ENCODE results near the gene MAGEA9B.
"Not testable (repeated sequence)": the region's sequence is repeated elsewhere in the genome, so short reads cannot be mapped to it uniquely, and the experiment has no call there.

DNA sequence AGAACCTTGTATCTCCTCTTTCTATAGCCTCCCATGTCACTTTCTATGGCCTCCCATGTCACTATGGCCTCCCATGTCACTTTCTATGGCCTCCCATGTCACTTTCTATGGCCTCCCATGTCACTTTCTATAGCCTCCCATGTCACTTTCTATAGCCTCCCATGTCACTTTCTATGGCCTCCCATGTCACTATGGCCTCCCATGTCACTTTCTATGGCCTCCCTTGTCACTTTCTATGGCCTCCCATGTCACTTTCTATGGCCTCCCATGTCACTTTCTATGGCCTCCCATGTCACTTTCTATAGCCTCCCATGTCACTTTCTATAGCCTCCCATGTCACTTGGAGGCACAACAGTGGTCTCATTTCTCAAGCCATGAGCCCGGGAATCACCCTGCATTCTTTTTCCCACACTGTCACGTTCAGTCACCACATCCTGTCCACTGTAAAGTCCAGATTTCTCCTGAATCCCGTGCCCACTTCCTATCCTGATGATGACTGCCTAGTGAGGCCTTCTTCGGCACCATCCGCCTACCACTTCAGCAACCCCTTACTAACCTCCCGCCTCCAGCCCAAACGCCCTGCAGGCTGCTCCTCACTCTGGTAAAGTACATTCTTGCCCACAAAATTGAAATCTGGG, 18.1 kb upstream of the MAGEA9B start:
- TF ChIP-seq, protein P1, sequence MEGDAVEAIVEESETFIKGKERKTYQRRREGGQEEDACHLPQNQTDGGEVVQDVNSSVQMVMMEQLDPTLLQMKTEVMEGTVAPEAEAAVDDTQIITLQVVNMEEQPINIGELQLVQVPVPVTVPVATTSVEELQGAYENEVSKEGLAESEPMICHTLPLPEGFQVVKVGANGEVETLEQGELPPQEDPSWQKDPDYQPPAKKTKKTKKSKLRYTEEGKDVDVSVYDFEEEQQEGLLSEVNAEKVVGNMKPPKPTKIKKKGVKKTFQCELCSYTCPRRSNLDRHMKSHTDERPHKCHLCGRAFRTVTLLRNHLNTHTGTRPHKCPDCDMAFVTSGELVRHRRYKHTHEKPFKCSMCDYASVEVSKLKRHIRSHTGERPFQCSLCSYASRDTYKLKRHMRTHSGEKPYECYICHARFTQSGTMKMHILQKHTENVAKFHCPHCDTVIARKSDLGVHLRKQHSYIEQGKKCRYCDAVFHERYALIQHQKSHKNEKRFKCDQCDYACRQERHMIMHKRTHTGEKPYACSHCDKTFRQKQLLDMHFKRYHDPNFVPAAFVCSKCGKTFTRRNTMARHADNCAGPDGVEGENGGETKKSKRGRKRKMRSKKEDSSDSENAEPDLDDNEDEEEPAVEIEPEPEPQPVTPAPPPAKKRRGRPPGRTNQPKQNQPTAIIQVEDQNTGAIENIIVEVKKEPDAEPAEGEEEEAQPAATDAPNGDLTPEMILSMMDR (IDR thresholded peaks at IDR 0.05 in 2 of 3, conservative IDR thresholded peaks at IDR 0.05 in 1 of 3; ENCODE audit: control insufficient read depth in 2 of 3, extremely low read depth in 1 of 3, insufficient read depth in 1 of 3, low read depth in 3 of 3, low read length in 3 of 3), result not testable (repeated sequence)
- not testable (repeated sequence) for TF ChIP-seq SIN3A (IDR thresholded peaks at IDR 0.05; ENCODE audit: low read depth, low read length); CBX3 (IDR thresholded peaks at IDR 0.05; ENCODE audit: borderline replicate concordance, low read depth)
- TF ChIP-seq, protein P2, sequence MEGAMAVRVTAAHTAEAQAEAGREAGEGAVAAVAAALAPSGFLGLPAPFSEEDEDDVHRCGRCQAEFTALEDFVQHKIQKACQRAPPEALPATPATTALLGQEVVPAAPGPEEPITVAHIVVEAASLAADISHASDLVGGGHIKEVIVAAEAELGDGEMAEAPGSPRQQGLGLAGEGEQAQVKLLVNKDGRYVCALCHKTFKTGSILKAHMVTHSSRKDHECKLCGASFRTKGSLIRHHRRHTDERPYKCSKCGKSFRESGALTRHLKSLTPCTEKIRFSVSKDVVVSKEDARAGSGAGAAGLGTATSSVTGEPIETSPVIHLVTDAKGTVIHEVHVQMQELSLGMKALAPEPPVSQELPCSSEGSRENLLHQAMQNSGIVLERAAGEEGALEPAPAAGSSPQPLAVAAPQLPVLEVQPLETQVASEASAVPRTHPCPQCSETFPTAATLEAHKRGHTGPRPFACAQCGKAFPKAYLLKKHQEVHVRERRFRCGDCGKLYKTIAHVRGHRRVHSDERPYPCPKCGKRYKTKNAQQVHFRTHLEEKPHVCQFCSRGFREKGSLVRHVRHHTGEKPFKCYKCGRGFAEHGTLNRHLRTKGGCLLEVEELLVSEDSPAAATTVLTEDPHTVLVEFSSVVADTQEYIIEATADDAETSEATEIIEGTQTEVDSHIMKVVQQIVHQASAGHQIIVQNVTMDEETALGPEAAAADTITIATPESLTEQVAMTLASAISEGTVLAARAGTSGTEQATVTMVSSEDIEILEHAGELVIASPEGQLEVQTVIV (IDR thresholded peaks at IDR 0.05; ENCODE audit: borderline replicate concordance, partially characterized antibody), result not testable (repeated sequence)
